GM12878 (cell line): Measurements from ENCODE around the gene VRK3. TPM values are rescaled to one million over a fixed set of nuclear protein-coding genes. Genes with fewer than 3 reads are reported as not detected.

ENCODE experiments used
- ATAC-seq: fragments of 200-7000 bp; cut with Tn5 transposase; 3 replicates; pipeline ENCODE4 v1.9.1; 2020; ENCODE audit warnings: mild to moderate bottlenecking, moderate library complexity
- BruUV-seq: library from RNA; stranded (reverse); fragments of 400-500 nt; replicated peaks from 2 replicates; lab custom pipeline; 2021; lab: Mats Ljungman, UMichigan
- CTCF ChIA-PET: fragments of 300-600 bp; sonication (Branson Sonifier 250); formaldehyde crosslinking; extraction: SDS; loops from one replicate; lab custom pipeline; 2021; ENCODE audit warnings: inconsistent platforms; lab: Yijun Ruan, JAX
- POLR2A ChIA-PET: fragments of 350-600 bp; formaldehyde crosslinking; extraction: SDS; loops from one replicate; lab custom pipeline; 2021; ENCODE audit warnings: inconsistent platforms; lab: Charles Lee
- RAD21 ChIA-PET: fragments of 300-600 bp; sonication (Branson Sonifier 250); formaldehyde crosslinking; loops from one replicate; lab custom pipeline; 2023; ENCODE audit warnings: antibody characterized with exemption; ENCODE audit not compliant: unreplicated experiment; lab: Charles Lee
- SMC1A ChIA-PET: fragments of 300-600 bp; sonication (Branson Sonifier 250); formaldehyde crosslinking; loops from one replicate; lab custom pipeline; 2023; ENCODE audit not compliant: unreplicated experiment, uncharacterized antibody; lab: Charles Lee
- DNase-seq: peaks from one replicate; pipeline ENCODE4 v3.0.0-alpha.2; 2011; ENCODE audit warnings: low read depth, low spot score
- FAIRE-seq: peaks from 3 replicates; lab custom pipeline; 2011; peaks lifted over from hg19 to GRCh38; lab: Jason Lieb, UNC
- H2AFZ ChIP-seq: 2 replicates; pipeline ENCODE4 v1.6.0; 2011; ENCODE audit warnings: low read depth, low read length, control low read depth; ENCODE audit not compliant: control insufficient read depth
- H3K27ac ChIP-seq: 2 replicates; pipeline ENCODE4 v1.5.1; 2011; ENCODE audit warnings: control low read depth; ENCODE audit not compliant: control insufficient read depth, insufficient read depth
- H3K27me3 ChIP-seq, 2 experiments: replicated peaks in 1 of 2; 2 replicates each; pipeline versions ENCODE4 v1.6.0 to v1.6.1; 2011; ENCODE audit warnings: low read length in 1 of 2; ENCODE audit not compliant: control insufficient read depth in 2 of 2, insufficient read depth in 2 of 2
- H3K36me3 ChIP-seq, 2 experiments: 2 replicates each; pipeline ENCODE4 v1.5.1; 2011; ENCODE audit warnings: low read length in 1 of 2; ENCODE audit not compliant: control insufficient read depth in 2 of 2, insufficient read depth in 2 of 2
- H3K4me1 ChIP-seq: 2 replicates; pipeline ENCODE4 v1.6.1; 2011; ENCODE audit warnings: mild to moderate bottlenecking, low read length, moderate library complexity, mixed read lengths; ENCODE audit not compliant: control insufficient read depth, insufficient read depth
- H3K4me2 ChIP-seq: 2 replicates; pipeline ENCODE4 v1.6.0; 2011; ENCODE audit warnings: control low read depth; ENCODE audit not compliant: control insufficient read depth, insufficient read depth
- H3K4me3 ChIP-seq: fragments of 200-600 bp; sonication (generic); 2 replicates; pipeline ENCODE4 v1.5.1; 2016
- H3K79me2 ChIP-seq: 2 replicates; pipeline ENCODE4 v1.6.0; 2011; ENCODE audit warnings: low read length; ENCODE audit not compliant: control insufficient read depth, insufficient read depth
- H3K9ac ChIP-seq: 2 replicates; pipeline ENCODE4 v1.8.0; 2011; ENCODE audit warnings: low read length, control low read depth, mixed read lengths; ENCODE audit not compliant: control insufficient read depth, insufficient read depth
- H3K9me3 ChIP-seq: replicated peaks from 3 replicates; pipeline ENCODE4 v1.5.1; 2011; ENCODE audit warnings: mild to moderate bottlenecking, low read length; ENCODE audit not compliant: control insufficient read depth, insufficient read depth
- H4K20me1 ChIP-seq: 2 replicates; pipeline ENCODE4 v1.6.0; 2011; ENCODE audit not compliant: control insufficient read depth, insufficient read depth
- CEBPB ChIP-seq, 2 experiments: fragments of 150-350 bp in 1 of 2; IDR thresholded peaks; 2 replicates each; pipeline ENCODE4 v1.6.1; 2012 to 2014; ENCODE audit warnings: low read depth in 2 of 2, low read length in 2 of 2, borderline replicate concordance in 1 of 2, inconsistent platforms in 1 of 2
- CHD2 ChIP-seq: IDR thresholded peaks from 2 replicates; pipeline ENCODE4 v1.6.1; 2011; ENCODE audit warnings: low read depth, low read length, improper control_type of control experiment, borderline replicate concordance
- CTCF ChIP-seq, 3 experiments: IDR thresholded peaks in 2 of 3; conservative IDR thresholded peaks in 1 of 3; 2 replicates each; pipeline ENCODE4 v1.5.1; 2011; ENCODE audit warnings: low read depth in 3 of 3, low read length in 3 of 3, mild to moderate bottlenecking in 3 of 3, control low read depth in 2 of 3, moderate library complexity in 2 of 3, inconsistent platforms in 1 of 3, mixed read lengths in 1 of 3; ENCODE audit not compliant: control insufficient read depth in 2 of 3, insufficient read depth in 1 of 3; ENCODE audit errors: extremely low read depth in 1 of 3
- EED ChIP-seq: sonication (generic); IDR thresholded peaks from 2 replicates; pipeline ENCODE4 v1.6.1; 2016; ENCODE audit warnings: antibody characterized with exemption, low read depth
- EGR1 ChIP-seq, 2 experiments: IDR thresholded peaks; 1 replicate in 1 of 2; 2 replicates in 1 of 2; pipeline ENCODE4 v1.6.1; 2011 to 2012; ENCODE audit warnings: low read depth in 2 of 2, low read length in 2 of 2, borderline replicate concordance in 1 of 2, mild to moderate bottlenecking in 1 of 2, moderate library complexity in 1 of 2
- NR2C2 ChIP-seq: IDR thresholded peaks from 2 replicates; pipeline ENCODE4 v1.6.1; 2011; ENCODE audit warnings: borderline replicate concordance, low read depth; ENCODE audit not compliant: control insufficient read depth, insufficient read length
- REST ChIP-seq: IDR thresholded peaks from 2 replicates; pipeline ENCODE4 v1.6.1; 2012; ENCODE audit warnings: mild to moderate bottlenecking, low read depth, low read length
- SRF ChIP-seq, 2 experiments: IDR thresholded peaks; 2 replicates each; pipeline ENCODE4 v1.6.1; 2011; ENCODE audit warnings: low read depth in 2 of 2, low read length in 2 of 2, mild to moderate bottlenecking in 1 of 2, moderate library complexity in 1 of 2
- ZNF622 ChIP-seq: fragments of 450-650 bp; IDR thresholded peaks from 2 replicates; pipeline ENCODE4 v1.6.1; 2017; ENCODE audit warnings: mild to moderate bottlenecking, inconsistent platforms
- whole genome bisulfite sequencing: methylation state at CpG from one replicate; pipeline ENCODE4 v1.1.6; 2016; ENCODE audit warnings: low lambda C conversion rate; ENCODE audit not compliant: insufficient replicate concordance, insufficient coverage; ENCODE audit errors: missing lambda C conversion rate; 5-methylcytosine and 5-hydroxymethylcytosine counted together
- in situ Hi-C: fragments of 300-500 bp; cut with MboI; formaldehyde crosslinking; loops from 9 replicates; pipeline ENCODE4 v1.14.3; 2018; ENCODE audit warnings: mixed read lengths
- intact Hi-C: fragments of 100-400 bp; cut with micrococcal nuclease; formaldehyde crosslinking; loops from one replicate; pipeline ENCODE4 v1.14.2; 2022; ENCODE audit not compliant: unreplicated experiment
- polyA plus RNA-seq, 11 experiments: library from polyadenylated mRNA; depleted of rRNA in 4 of 11; unstranded in 6 of 11; stranded (reverse) in 5 of 11; fragments of >200 nt; fragmentation: Nextera tagmentation in 4 of 11; fragmentation: Illumina TruSeq in 1 of 11; extraction: Ambion mirVana in 4 of 11; extraction: Trizol in 1 of 11; gene quantifications; 1 replicate in 1 of 11; 2 replicates in 10 of 11; pipeline versions ENCODE4 v1.2.1 to v1.2.3, GENCODE V29; 2011 to 2016; ENCODE audit warnings: inconsistent platforms in 2 of 11, missing spikeins in 2 of 11, low read depth in 1 of 11
- total RNA-seq, 4 experiments: library from RNA; depleted of rRNA in 3 of 4; stranded (reverse); fragments of >200 nt in 3 of 4; fragmentation: Illumina TruSeq in 1 of 4; extraction: Trizol in 1 of 4; gene quantifications; 2 replicates each; pipeline versions ENCODE4 v1.2.1 to v1.2.3, GENCODE V29; 2013 to 2021

The VRK3 gene
- total and polyA plus RNA-seq, 10 of the 15 experiments (the other 5 are each of a cell fraction or from before 2014, with no cell fraction given): 17.3 to 61.9 (median 35.5) TPM

- TF ChIP-seq CHD2 (no peak), REST (no peak), CEBPB (IDR thresholded peaks at IDR 0.05; ENCODE audit: borderline replicate concordance in 1 of 2, low read depth in 2 of 2, low read length in 2 of 2) (no peak), CTCF (IDR thresholded peaks at IDR 0.05 in 2 of 3, conservative IDR thresholded peaks at IDR 0.05 in 1 of 3; ENCODE audit: control insufficient read depth in 2 of 3, extremely low read depth in 1 of 3, insufficient read depth in 1 of 3, low read depth in 3 of 3, low read length in 3 of 3) (no peak), ZNF622 (no peak), NR2C2 (no peak), EGR1 (IDR thresholded peaks at IDR 0.05; ENCODE audit: borderline replicate concordance in 1 of 2, low read depth in 2 of 2, low read length in 2 of 2) (no peak), SRF (IDR thresholded peaks at IDR 0.05; ENCODE audit: low read depth in 2 of 2, low read length in 2 of 2) (no peak), EED (no peak)
- Histone ChIP-seq H3K9me3 (no peaks in the 10 kb centered on the region), H3K4me2 (no peak overlapping the region), H2AFZ (no peak overlapping the region), H3K4me3 (no peak overlapping the region), H3K36me3 (no peaks in the 10 kb centered on the region; a peak in 1 of 4 replicates), H3K79me2 (no peaks in the 10 kb centered on the region), H3K27me3 (no peaks in the 10 kb centered on the region), H3K4me1 (no peaks in the 10 kb centered on the region), H4K20me1 (no peaks in the 10 kb centered on the region), H3K27ac (no peak overlapping the region), H3K9ac (no peak overlapping the region)
- RAD21 ChIA-PET: no interaction called here
- CTCF ChIA-PET: interaction anchor here (0.8 to 1.1 kb wide), 2 partner anchors 33 to 39 kb away, joined by 3 to 5 read pairs; no protein-coding TSS in a partner anchor
- WGBS: 94% methylated on average over 3 of the region's 3 CpGs
- POLR2A ChIA-PET: no interaction called here
- FAIRE-seq (no peak), DNase-seq (no peak), ATAC-seq (no peak)
- SMC1A ChIA-PET: interaction anchor here (0.6 to 1.3 kb wide), 3 partner anchors 15 to 90 kb away, joined by 3 read pairs; no protein-coding TSS in a partner anchor
- intact Hi-C loops (no loop called here), in situ Hi-C loops (no loop called here)
- BruUV-seq: no TSS peak
These were observed 48.7 kb downstream of the VRK3 start for GRCh38 chr19:49976496-49976895.
